OCI-LY7 (cell line): ENCODE measurements around the gene GGCT.

Source experiments
- EZH2phosphoT487 ChIP-seq: fragments of 200-600 bp; sonication (generic); IDR thresholded peaks from 2 replicates; pipeline ENCODE4 v1.6.1; 2018; ENCODE audit warnings: low read depth, borderline replicate concordance, mild to moderate bottlenecking, mixed run types, antibody characterized with exemption, low read length, moderate library complexity, mixed read lengths
- TF ChIP-seq, protein P1 (sequence below): fragments of 200-600 bp; sonication (generic); conservative IDR thresholded peaks from 2 replicates; pipeline ENCODE4 v1.5.1; 2014; ENCODE audit warnings: mild to moderate bottlenecking, antibody characterized with exemption, low read length, moderate library complexity, mixed read lengths

DNA sequence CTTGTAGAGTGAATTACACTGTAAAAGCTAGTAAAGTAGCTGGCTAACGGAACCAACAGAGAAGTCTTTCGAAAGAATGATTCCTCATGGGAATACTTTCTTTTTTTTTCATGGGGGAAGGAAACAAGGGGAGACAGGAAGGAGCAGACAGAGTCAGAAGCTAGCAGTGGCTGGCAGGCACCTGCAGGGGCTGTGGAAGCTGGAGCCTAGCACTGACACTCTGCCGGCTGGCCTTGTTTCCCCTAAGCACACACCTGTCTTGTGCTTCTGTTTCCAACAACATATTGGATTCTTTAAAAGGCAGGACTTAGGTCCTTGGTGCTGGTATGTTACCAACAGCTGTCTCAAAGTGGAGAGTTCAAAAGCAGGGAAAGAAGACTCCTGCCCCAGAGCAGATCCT, 50.7 kb downstream of the GGCT start:
- TF ChIP-seq, protein P1, sequence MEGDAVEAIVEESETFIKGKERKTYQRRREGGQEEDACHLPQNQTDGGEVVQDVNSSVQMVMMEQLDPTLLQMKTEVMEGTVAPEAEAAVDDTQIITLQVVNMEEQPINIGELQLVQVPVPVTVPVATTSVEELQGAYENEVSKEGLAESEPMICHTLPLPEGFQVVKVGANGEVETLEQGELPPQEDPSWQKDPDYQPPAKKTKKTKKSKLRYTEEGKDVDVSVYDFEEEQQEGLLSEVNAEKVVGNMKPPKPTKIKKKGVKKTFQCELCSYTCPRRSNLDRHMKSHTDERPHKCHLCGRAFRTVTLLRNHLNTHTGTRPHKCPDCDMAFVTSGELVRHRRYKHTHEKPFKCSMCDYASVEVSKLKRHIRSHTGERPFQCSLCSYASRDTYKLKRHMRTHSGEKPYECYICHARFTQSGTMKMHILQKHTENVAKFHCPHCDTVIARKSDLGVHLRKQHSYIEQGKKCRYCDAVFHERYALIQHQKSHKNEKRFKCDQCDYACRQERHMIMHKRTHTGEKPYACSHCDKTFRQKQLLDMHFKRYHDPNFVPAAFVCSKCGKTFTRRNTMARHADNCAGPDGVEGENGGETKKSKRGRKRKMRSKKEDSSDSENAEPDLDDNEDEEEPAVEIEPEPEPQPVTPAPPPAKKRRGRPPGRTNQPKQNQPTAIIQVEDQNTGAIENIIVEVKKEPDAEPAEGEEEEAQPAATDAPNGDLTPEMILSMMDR: no peak
- TF ChIP-seq EZH2phosphoT487: no peak
